NCI-H128 (cell line): ENCODE results near the gene GON7.
"Not testable (repeated sequence)": the region's sequence is repeated elsewhere in the genome, so short reads cannot be mapped to it uniquely, and the experiment has no call there.

Source experiments
- DNase-seq: peaks from one replicate; lab custom pipeline; 2025; ENCODE audit not compliant: unreplicated experiment; lab: John Stamatoyannopoulos, UW

The GON7 gene

GRCh38 chr14:93200553-93200952, 6.3 kb downstream of the GON7 start:
- DNase-seq, result no peak

GRCh38 chr14:93199031-93199430, 7.8 kb downstream of the GON7 start:
- DNase-seq, result no peak

DNA sequence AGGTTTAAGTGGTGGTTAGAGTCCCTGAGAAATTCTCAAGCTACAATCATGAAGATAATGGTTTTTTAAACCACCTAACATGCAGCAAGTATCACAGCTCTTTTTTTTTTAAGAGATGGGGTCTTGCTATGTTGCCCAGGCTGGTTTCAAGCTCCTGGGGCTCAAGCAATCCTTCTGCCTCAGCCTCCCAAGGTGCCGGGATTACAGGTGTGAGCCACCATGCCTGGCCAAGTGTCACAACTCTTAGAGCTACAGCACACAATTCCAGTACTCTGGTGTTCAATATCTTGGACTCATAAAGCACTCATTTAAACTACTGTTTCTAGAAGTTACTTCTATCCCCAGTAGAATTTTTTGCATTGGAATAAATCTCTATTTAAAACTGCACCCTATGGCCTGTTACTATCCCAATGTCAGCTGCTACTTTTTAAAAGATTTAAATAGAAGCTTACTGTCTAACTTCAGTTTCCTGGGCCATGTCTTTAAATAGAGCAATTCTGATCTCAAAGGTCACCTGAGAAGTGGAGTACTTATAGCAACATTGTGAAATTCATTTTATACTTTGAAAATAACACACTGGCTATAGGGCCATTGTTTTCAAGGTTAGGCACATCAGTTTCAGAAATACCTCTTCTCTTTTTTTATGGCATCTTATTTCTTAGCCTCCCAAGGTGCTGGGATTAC, 11.4 kb downstream of the GON7 start:
- no peak for DNase-seq

GRCh38 chr14:93186956-93187355, 19.9 kb downstream of the GON7 start:
- DNase-seq, result no peak

GRCh38 chr14:93186466-93186865, 20.4 kb downstream of the GON7 start:
- no peak for DNase-seq

DNA sequence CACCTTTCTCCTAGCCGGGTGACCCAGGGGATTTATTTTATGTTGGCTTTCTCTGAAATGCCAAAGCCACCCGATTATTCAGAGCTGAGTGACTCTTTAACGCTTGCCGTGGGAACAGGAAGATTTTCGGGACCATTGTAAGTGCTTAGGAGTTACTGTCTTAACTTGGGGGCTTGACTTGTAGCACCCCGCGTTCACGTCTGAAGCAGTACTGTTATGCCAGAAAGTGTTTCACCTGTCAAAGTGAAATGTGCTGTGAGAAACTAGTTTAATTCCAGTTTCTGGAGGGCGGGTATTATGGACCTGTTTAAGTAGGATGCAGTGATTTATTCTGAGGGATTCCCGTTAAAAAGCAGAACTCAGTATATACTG, 21.5 kb downstream of the GON7 start:
- DNase-seq, result no peak

GRCh38 chr14:93184391-93185348, 22.2 kb downstream of the GON7 start, which contains the start of the genes LYSET and MOAP1:
Gene LYSET, plus strand, starts transcription at chr14:93185317. Its CDS starts 89 bp downstream, at chr14:93185406.
Gene MOAP1, minus strand, starts transcription at chr14:93184897. Its CDS starts 655 bp downstream, at chr14:93184242.
- peak; percentile 75 for DNase-seq

DNA sequence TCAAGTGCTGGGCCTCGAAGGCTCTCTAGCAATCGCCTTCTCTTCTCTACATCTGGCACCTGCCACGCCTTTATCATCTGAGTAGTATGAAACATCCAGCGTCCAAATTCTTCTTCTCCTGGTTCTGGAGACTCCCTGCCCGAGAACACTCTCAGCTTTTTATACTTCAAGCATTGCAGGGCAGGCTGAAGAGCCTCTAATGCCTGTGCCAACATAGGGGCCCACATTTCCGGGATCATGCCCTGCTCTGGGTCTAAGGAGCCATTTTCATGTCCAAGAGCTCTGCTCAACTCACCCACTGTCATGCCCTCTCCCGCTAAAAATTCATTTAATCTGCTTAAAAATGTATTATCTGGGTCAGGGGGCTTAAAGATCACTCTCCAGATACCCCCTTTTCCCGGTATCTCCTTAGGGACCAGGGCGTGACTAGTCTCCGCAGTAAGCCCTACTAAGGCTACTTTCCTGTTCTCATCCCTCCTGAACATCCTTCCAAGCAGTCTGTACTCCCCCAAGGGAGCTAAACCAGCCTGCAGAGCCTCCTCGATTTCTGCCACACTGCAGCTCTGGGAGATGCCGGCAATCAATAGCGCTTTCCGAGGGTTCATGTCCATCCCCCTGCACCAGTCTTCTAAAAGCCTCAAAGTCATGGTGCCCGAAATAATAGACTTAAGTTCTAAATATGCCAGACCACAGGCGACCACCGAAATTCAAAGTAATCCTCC, 23.1 kb downstream of the GON7 start:
- DNase-seq, result no peak

- no peak for DNase-seq
Observed at GRCh38 chr14:93175492-93175891, 31.4 kb downstream of the GON7 start.

- not testable (repeated sequence) for DNase-seq
Observed at GRCh38 chr14:93174731-93175130, 32.1 kb downstream of the GON7 start.

GRCh38 chr14:93173943-93174395, 32.9 kb downstream of the GON7 start:
- no peak for DNase-seq

GRCh38 chr14:93171376-93171775, 35.5 kb downstream of the GON7 start:
- no peak for DNase-seq

- not testable (repeated sequence) for DNase-seq
Observed at GRCh38 chr14:93170141-93170540, 36.7 kb downstream of the GON7 start.

DNA sequence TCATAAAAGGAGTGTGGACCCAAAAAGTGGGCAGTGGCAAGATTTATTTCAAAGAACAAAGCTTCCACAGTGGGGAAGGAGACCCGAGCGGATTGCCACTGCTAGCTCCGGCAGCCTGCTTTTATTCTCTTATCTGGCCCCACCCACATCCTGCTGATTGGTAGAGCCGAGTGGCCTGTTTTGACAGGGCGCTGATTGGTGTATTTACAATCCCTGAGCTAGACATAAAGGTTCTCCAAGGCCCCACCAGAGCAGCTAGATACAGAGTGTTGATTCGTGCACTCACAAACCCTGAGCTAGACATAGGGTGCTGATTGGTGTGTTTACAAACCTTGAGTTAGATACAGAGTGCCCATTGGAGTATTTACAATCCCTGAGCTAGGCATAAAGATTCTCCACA, 37.2 kb downstream of the GON7 start:
- not testable (repeated sequence) for DNase-seq

GRCh38 chr14:93168610-93169009, 38.3 kb downstream of the GON7 start:
- DNase-seq, result not testable (repeated sequence)

GRCh38 chr14:93165271-93166265, 41.3 kb downstream of the GON7 start:
- not testable (repeated sequence) for DNase-seq

DNA sequence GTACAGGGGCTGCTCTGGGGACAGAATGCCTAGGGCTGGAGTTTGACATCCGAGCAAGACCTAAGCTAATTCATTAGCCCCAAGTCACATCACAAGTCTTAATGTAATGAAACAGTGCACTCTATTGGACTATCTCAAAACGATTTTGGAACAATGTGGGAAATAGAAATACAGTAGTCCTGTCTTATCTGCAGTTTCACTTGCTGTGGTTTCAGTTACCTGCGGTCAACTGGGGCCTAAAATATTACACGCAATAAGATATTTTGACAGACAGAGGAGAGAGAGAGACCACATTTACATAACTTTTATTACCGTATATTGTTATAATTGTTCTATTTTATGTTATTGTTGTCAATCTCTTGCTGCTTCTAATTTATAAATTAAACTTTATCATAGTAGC, 43.3 kb downstream of the GON7 start:
- no peak for DNase-seq

GRCh38 chr14:93161411-93161940, 45.4 kb downstream of the GON7 start:
- DNase-seq, result no peak

DNA sequence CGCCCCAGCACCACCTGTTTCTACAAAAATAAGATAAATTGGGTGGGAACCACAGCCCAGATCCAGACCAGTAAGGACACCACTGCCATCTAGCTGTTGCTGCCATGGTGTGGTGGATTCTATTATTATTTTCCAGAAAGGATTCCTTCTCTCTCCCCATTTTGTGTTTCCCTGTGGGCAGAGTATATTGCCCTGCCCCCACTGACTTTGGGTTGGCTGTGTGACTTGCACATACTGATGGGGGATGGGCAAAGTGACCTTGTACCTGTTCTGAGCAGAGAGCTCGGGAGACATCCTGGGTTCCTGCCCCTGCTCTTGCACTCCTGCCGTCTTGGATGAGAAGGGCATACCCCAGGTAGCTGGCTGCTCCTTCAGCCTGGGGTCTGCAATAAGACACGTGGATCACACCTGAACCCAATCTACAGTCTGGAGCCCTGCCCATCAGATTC, 46.5 kb downstream of the GON7 start:
- DNase-seq, result no peak
